HG03045 (cell line): Measurements from ENCODE around the gene GOLGA6L6.
"Not testable (repeated sequence)": the region's sequence is repeated elsewhere in the genome, so short reads cannot be mapped to it uniquely, and the experiment has no call there.

Experiments
- ATAC-seq: cut with Tn5 transposase; IDR thresholded peaks from one replicate; pipeline ENCODE4 v1.9.1; 2021; ENCODE audit warnings: mild to moderate bottlenecking, moderate library complexity; ENCODE audit not compliant: unreplicated experiment

GOLGA6L6 gene

GRCh38 chr15:20541700-20542099 lies at the start of gene GOLGA6L6:
Gene GOLGA6L6 (minus strand): TSS chr15:20541800. CDS start chr15:20541709, 91 bp downstream.
- not testable (repeated sequence) for ATAC-seq

GRCh38 chr15:20590069-20590468 lies 48.5 kb upstream of the GOLGA6L6 start:
- not testable (repeated sequence) for ATAC-seq

GRCh38 chr15:20586821-20587220 lies 45.2 kb upstream of the GOLGA6L6 start:
- ATAC-seq = not testable (repeated sequence)

GRCh38 chr15:20582726-20583115 lies 41.1 kb upstream of the GOLGA6L6 start:
- ATAC-seq = not testable (repeated sequence)

GRCh38 chr15:20582109-20582725 lies 40.6 kb upstream of the GOLGA6L6 start:
- ATAC-seq = not testable (repeated sequence)

GRCh38 chr15:20581261-20582108 lies 39.9 kb upstream of the GOLGA6L6 start:
- not testable (repeated sequence) for ATAC-seq

GRCh38 chr15:20579662-20580061 lies 38.1 kb upstream of the GOLGA6L6 start:
- not testable (repeated sequence) for ATAC-seq

GRCh38 chr15:20551289-20551688 lies 9.7 kb upstream of the GOLGA6L6 start:
- ATAC-seq = not testable (repeated sequence)

- not testable (repeated sequence) for ATAC-seq
These were observed 35.5 kb downstream of the GOLGA6L6 start for GRCh38 chr15:20505926-20506658.

- not testable (repeated sequence) for ATAC-seq
These were observed 38.8 kb downstream of the GOLGA6L6 start for GRCh38 chr15:20502839-20503238.

GRCh38 chr15:20501512-20502222 lies 39.9 kb downstream of the GOLGA6L6 start:
- ATAC-seq = not testable (repeated sequence)

- ATAC-seq = not testable (repeated sequence)
These were observed 43.8 kb downstream of the GOLGA6L6 start for GRCh38 chr15:20497781-20498180.

- ATAC-seq = not testable (repeated sequence)
These were observed 48.6 kb downstream of the GOLGA6L6 start for GRCh38 chr15:20493035-20493434.

- ATAC-seq = not testable (repeated sequence)
These were observed 49.0 kb downstream of the GOLGA6L6 start for GRCh38 chr15:20492598-20492997.

GRCh38 chr15:20489320-20489719 lies 52.3 kb downstream of the GOLGA6L6 start:
- ATAC-seq = not testable (repeated sequence)
